ENCODE data around the gene TRIM71.

- TF ChIP-seq CTCF (IDR thresholded peaks at IDR 0.05; ENCODE audit: borderline replicate concordance, extremely low read depth, low read length, poor library complexity, severe bottlenecking) (no peak), EZH2 (IDR thresholded peaks at IDR 0.05; ENCODE audit: borderline replicate concordance, low read depth, low read length, severe bottlenecking) (no peak)
Measured at GRCh38 chr3:32880225-32880624, 62.4 kb downstream of the TRIM71 start.

Data from DND-41 (cell line).